Suprapubic skin (tissue), 4 donors: ENCODE results near the gene EIF5.

Experiments used
- CTCF ChIP-seq, 2 donors: fragments of 200-600 bp in 1 of 2; fragments of 450-650 bp in 1 of 2; sonication (generic) in 1 of 2; IDR thresholded peaks; one replicate each; pipeline ENCODE4 v1.5.1; 2016 to 2019; ENCODE audit warnings: antibody characterized with exemption in 2 of 2, mild to moderate bottlenecking in 1 of 2, moderate library complexity in 1 of 2
- EP300 ChIP-seq: sonication (generic); formaldehyde crosslinking; IDR thresholded peaks from one replicate; pipeline ENCODE4 v1.6.1; 2017; ENCODE audit warnings: antibody characterized with exemption
- POLR2A ChIP-seq, 2 donors: fragments of 450-650 bp; IDR thresholded peaks; one replicate each; pipeline ENCODE4 v1.6.1; 2017; ENCODE audit warnings: antibody characterized with exemption in 2 of 2, mild to moderate bottlenecking in 2 of 2, moderate library complexity in 2 of 2
- POLR2AphosphoS5 ChIP-seq, 3 donors: sonication (generic); formaldehyde crosslinking; IDR thresholded peaks; one replicate each; pipeline ENCODE4 v1.6.1; 2017; ENCODE audit warnings: antibody characterized with exemption in 3 of 3

- TF ChIP-seq POLR2AphosphoS5 (IDR thresholded peaks at IDR 0.05) (no peak), POLR2A (IDR thresholded peaks at IDR 0.05) (peak in 1 of 2 donors; percentile 55), CTCF (IDR thresholded peaks at IDR 0.05) (no peak), EP300 (no peak)
Observed at GRCh38 chr14:103334644-103335622, 896 bp downstream of the EIF5 start.
